GM19397 (cell line): ENCODE measurements around the gene C1orf74.
"Not testable (repeated sequence)": the region's sequence is repeated elsewhere in the genome, so short reads cannot be mapped to it uniquely, and the experiment has no call there.

Experiments
- ATAC-seq: cut with Tn5 transposase; IDR thresholded peaks from one replicate; pipeline ENCODE4 v1.9.1; 2021; ENCODE audit warnings: mild to moderate bottlenecking, moderate library complexity; ENCODE audit not compliant: unreplicated experiment

The C1orf74 gene

GRCh38 chr1:209805875-209806760, 21.8 kb upstream of the C1orf74 start, which contains the start of gene IRF6:
TSS of gene IRF6 (minus strand) at chr1:209806142. CDS start at chr1:209801413, 4,729 bp downstream.
- peak; percentile 95 for ATAC-seq

- no peak for ATAC-seq
These were observed 21.0 kb upstream of the C1orf74 start for GRCh38 chr1:209805341-209805781.

GRCh38 chr1:209803568-209803967, 19.2 kb upstream of the C1orf74 start:
- ATAC-seq: no peak

DNA sequence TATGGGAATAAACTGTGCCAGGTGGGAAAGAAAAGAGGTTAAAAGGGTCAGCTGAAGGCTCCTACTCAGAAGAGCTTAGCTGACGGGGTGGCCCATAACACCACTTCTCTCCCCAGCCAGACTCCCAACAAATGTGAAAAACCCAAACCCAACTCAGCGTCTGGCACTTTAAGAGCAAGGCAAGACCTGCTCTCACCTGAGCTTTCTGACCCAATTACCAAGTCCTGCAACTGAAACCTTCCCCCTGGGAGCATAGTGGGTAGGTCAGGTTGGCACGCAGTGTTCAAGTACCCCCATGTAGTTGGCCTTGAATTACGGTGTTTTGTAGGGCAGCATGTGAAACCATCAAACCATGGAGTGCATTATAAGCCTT, 18.4 kb upstream of the C1orf74 start:
- no peak for ATAC-seq

DNA sequence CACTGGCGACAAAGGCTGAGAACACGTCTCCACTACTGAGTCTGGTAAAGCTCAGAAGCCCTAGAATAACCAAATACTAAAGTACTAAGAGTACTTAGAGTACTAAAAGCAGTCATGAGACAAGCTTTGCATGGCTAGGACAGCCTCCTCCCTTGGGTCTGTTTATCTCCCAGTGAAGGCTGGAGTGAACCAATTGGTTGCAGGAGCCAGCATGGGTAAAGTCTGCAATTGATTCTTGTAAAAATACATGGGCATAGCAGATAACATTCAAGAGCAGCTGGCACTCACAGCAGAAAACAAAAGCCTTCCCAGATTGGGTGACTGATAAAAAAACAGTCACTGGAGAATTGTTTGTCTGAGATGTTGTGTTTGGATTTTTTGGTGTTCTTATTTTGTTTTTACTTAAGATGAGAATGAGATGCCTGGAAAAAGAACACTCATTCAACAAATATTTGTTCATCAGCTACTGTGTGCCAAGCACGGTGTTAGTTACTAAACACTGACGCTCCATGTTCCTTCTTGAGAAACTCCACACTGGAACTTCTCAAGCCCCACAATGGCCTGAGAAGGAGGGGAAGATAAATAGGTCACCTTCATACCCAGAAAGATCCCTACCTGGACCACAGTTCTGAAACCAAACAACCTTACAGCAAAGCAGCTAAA, 17.9 kb upstream of the C1orf74 start:
- ATAC-seq: no peak

GRCh38 chr1:209800984-209801834, 16.9 kb upstream of the C1orf74 start:
- ATAC-seq: no peak

DNA sequence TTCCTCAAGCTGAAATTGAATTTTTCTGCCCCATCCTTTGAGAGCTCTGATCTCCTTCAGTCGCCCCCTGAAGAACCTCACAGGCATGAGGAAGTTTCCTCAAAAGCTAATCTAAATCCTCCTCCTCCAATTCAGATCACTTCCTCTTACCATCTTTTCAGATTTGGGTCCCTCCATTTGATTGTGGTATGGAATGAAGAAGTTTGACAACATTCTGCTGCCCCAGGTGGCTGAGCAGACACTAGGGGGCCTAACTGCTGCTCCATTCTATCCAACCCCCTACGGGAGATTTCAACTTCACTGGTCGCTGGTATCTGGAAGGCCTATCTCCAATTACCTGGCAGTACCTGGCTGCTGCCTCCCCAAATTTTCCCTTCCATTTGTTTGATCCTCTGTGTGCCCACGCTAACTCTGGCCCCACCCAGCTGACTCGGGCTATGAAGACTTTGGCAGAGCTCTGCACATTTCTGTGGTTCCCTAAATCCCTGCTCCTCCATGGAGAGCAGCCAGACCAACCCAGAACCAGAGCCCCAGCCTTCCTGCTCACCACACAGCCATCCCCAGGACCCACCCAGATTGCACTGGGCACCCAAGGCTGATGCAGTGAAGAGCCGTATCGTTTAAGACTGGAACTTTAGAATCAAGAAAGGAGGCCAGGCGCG, 13.8 kb upstream of the C1orf74 start:
- no peak for ATAC-seq

DNA sequence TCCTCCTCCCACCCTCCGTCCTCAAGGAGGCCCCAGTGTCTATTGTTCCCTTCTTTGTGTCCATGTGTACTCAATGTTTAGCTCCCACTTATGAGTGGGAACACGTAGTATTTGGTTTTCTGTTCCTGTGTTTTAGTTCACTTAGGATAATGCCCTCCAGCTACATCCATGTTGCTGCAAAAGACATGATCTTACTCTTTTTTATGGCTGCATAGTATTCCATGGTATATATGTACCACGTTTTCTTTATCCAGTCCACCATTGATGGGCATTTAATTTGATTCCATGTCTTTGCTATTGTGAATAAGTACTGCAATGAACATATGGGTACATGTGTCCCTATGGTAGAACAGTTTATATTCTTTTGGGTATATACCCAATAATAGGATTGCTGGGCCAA, 9.4 kb upstream of the C1orf74 start:
- ATAC-seq: not testable (repeated sequence)

DNA sequence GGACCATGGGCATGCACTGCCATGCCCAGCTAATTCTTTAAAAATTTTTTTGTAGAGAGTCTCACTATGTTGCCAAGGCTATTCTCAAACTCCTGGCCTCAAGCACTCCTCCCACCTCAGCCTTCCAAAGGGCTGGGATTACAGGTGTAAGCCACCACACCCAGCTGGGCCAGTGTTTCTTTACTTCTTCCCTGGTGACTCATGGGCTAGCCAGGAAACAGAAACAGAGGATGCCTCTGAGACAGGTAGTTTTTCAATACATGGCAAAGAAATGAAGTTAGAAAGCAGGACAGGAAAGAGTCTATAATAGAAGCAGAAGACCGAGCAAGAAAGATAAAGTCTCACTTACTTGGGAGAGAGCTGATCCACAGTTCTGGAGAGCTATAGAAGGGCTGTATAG, 7.6 kb upstream of the C1orf74 start:
- ATAC-seq: no peak

DNA sequence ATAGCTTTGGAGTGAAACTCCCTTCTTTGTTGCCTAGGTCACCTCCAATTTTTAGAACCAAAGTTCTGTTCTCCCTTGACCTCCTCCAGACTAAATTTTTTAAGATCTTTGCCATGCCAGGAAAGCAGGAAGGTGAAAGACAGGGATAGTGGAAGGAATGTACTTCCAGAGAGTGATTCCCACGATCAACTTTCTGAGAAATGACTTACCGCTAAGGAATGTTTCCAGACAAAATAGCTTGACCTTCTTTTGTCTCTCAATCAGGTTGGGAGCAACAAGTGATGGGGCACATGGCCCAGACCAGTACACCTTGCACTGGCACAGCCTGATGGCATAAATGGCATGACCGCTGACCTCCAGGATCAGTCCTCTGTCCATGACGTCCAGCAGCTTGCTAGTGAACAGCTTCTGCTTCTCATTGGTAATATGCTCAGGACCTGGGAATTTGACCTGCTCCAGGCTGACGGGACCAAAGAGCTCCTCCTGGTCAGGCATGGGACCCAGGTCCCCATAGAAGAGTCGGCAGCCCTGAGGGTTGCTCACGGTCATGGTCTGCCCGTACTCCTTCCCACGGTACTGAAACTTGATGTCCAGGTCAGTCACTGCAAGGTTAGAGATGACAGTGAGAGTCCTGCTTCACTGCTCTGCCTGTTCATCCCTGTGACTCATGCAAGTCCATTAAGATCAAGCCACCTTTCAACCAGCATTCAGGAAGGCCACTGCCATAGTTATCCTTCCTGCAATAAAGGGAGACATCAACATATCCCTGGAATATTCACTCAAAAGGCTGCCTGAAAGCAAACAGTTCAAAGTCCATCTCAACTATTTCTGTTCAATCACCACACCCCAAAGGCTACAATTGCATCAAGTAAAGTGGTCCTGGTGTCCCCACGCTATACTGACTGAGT, 6.2 kb upstream of the C1orf74 start:
- no peak for ATAC-seq

DNA sequence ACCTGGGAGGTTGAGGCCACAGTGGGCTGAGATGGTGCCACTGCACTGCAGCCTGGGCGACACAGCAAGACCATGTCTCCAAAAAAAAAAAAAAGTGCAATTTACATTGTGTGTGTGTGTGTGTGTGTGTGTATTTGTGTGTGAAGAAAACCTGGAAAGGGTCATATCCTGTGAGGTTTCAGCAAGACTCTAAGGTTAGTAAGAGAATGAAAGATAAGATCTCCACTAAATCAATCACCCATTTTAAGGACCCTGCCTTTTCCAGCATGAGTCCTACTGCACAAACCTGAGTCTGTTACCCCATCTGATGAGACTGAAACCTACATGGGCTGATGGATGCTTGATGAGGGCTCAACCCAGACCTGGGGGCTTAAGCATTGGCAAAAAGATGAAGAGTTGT, 4.9 kb upstream of the C1orf74 start:
- ATAC-seq: no peak

DNA sequence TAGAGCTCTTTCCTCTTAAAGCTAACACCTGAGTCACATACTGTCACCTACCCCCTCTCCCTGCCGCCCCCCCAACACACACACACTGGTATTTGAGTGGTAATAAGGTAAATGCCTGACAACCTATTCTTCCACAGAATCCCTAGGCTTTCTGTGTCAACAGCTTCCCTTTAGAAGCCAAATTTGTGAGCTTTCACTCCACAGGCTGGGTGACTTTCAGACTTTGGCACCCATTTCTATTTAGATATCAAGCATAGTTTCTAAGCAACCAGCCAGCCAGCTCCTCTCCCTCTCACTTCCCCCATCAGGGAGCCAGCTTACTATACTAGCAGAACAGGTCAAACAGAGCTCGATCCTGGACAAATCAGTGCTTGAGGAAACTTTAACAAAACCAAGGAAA, 3.2 kb upstream of the C1orf74 start:
- ATAC-seq: no peak

DNA sequence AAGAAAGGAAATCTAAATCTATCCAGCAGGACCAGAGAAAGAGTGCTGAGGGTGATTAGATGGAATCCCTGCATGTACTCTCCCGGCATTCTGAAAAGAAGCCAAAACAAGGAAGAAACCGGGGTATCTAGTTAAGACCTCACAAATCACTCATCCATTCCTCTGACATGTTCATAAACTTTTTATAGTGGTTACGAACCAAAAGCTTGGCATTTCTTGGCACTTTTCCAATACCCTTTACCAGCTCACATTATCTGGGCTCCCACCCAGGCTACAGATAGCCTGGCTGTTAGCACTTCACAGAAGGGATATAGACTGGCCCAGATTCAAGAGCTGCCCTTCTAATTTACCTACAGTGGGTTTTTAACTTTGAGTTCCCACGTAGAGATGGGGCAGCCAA, 1.8 kb upstream of the C1orf74 start:
- no peak for ATAC-seq

GRCh38 chr1:209785592-209785991, 1.2 kb upstream of the C1orf74 start:
- no peak for ATAC-seq

GRCh38 chr1:209783386-209783785, 973 bp downstream of the C1orf74 start:
- no peak for ATAC-seq

- no peak for ATAC-seq
These were observed 4.1 kb downstream of the C1orf74 start for GRCh38 chr1:209780268-209780667.

DNA sequence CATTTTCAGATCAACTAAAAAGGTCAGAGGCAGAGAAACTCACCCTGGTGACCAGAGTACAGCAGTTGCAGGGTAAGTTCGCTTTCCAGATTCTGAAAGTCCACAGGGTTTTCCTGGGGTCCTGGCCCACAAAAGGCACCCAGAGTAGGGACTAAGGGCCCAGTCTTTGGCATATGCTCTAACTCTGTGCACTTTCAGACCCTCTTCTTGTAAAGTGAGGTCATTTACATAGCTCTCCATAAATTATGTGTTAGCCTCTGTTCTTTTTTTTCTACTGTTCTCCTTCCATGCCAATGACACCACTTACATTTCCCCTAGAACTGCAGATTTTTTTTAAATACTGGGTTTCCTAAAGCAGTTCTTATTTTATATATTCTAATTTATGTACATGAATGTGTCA, 6.3 kb downstream of the C1orf74 start:
- no peak for ATAC-seq

- no peak for ATAC-seq
These were observed 6.8 kb downstream of the C1orf74 start for GRCh38 chr1:209777587-209777986.

DNA sequence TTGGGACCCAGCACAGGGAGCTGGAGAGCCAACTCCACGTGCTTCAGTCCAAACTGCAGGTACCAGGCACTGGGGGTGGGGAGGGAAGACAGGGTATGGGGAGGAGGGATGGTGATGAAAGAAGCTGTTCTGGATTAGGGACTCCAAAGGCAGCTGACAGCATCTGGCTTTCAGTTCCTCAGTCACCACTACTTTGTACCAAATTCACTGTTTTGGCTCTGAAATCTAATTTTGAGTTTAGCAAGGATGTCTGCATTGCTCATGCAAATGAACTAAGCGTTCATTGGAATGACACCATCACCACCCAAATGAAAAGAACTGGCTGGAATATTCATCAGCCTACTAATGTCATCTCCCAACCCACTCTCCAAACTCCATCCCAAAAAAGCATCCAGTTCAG, 8.7 kb downstream of the C1orf74 start:
- no peak for ATAC-seq

- ATAC-seq: peak; percentile 56
These were observed 9.8 kb downstream of the C1orf74 start for GRCh38 chr1:209774592-209774991.
